ENCODE measurements around the gene CUTA.
"Not testable (repeated sequence)": the region's sequence is repeated elsewhere in the genome, so short reads cannot be mapped to it uniquely, and the experiment has no call there.

CUTA gene

DNA sequence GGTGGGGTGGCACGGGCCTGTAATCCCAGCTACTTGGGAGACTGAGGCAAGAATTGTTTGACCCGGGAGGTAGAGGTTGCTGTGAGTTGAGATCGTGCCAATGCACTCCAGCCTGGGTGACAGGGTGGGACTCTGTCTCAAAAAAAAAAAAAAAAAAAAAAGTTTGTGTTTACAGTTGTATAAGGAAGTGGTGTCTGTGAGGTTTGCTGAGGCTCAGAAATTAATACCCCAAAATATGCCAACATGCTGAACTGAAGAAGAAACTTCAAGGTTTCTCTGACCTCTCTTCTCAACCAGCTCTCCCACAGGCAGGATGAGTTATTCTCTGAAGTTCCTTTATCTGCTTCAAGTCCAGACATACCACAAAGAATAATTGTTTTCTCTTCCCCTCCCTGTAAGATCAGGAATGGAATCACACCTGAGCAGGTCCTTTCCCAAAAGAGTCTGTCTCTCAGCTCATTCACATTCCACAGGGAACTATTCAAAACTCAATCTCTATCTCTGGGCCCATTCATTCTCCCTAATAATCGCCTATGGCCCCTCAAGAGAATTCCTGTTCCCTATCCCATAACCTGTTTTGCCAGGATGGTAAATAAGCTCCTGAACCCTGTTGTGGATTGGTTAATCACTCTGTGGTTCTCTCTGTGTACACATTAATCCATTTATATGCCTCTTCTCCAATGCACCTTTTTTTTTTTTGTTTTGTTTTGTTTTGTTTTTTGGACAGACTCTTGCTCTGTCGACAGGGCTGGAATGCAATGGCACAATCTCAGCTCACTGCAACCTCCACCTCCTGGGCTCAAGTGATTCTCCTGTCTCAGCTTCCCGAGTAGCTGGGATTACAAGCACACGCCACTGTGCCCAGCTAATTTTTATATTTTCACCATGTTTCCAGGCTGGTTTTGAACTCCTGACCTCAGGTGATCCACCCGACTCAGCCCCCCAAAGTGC lies 43.7 kb downstream of the CUTA start:
- no peak overlapping the region for H3K4me3 ChIP-seq (ENCODE audit: low read length, poor library complexity, severe bottlenecking)

DNA sequence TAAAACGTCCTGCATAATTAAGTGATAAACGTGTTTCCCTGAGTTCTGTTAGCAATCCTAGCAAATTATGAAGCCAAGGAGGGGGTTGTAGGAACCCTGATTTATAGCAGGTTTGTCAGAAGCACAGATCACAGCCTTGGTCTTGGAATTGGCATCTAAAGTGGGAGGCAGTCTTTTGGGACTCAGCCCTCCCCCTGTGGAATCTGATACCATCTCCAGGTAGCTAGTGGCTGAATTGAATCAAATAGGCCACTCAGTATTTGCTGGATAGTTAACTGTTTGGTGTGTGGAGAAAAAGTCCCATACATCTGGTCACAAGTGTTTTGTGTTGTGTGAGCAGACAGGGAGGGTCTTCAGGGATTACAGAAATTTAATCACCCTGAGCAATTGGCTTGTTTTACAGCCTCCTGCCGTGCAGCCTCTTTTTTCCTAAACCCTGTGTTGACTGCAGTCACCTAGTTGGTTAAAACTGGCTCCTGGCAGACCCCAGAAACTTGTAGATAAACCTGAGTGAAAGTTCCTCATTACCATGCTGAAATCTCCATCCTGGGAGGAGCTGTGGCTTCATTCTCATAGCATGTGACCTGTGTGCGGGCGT lies 45.3 kb downstream of the CUTA start:
- Histone ChIP-seq H3K9me2 (replicated peaks; ENCODE audit: low read depth, low read length) (no peaks in the 10 kb centered on the region), H3K9me3 (ENCODE audit: insufficient read depth, low read depth, low read length) (no peaks in the 10 kb centered on the region), H3K9ac (ENCODE audit: low read depth, low read length, poor library complexity, severe bottlenecking) (no peak overlapping the region), H3K27me3 (ENCODE audit: insufficient read depth, low read length, poor library complexity, severe bottlenecking) (no peaks in the 10 kb centered on the region), H4K20me1 (ENCODE audit: insufficient read depth, low read length, poor library complexity, severe bottlenecking) (no peaks in the 10 kb centered on the region), H2AFZ (ENCODE audit: low read length) (no peak overlapping the region), H3K36me3 (ENCODE audit: insufficient read depth, low read length) (no peaks in the 10 kb centered on the region), H3K4me2 (ENCODE audit: low read depth, low read length, poor library complexity, severe bottlenecking) (no peak overlapping the region), H3K4me3 (ENCODE audit: low read length, poor library complexity, severe bottlenecking) (no peak overlapping the region), H3K79me2 (ENCODE audit: insufficient read depth, low read length) (no peaks in the 10 kb centered on the region), H3F3A (ENCODE audit: low read depth) (no peaks in the 10 kb centered on the region), H3K4me1 (ENCODE audit: insufficient read depth, low read length, poor library complexity, severe bottlenecking) (no peaks in the 10 kb centered on the region)
- TF ChIP-seq EZH2phosphoT487 (IDR thresholded peaks at IDR 0.05; ENCODE audit: borderline replicate concordance) = no peak
- TF ChIP-seq, protein P1, sequence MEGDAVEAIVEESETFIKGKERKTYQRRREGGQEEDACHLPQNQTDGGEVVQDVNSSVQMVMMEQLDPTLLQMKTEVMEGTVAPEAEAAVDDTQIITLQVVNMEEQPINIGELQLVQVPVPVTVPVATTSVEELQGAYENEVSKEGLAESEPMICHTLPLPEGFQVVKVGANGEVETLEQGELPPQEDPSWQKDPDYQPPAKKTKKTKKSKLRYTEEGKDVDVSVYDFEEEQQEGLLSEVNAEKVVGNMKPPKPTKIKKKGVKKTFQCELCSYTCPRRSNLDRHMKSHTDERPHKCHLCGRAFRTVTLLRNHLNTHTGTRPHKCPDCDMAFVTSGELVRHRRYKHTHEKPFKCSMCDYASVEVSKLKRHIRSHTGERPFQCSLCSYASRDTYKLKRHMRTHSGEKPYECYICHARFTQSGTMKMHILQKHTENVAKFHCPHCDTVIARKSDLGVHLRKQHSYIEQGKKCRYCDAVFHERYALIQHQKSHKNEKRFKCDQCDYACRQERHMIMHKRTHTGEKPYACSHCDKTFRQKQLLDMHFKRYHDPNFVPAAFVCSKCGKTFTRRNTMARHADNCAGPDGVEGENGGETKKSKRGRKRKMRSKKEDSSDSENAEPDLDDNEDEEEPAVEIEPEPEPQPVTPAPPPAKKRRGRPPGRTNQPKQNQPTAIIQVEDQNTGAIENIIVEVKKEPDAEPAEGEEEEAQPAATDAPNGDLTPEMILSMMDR (conservative IDR thresholded peaks at IDR 0.05; ENCODE audit: low read length) = no peak

More for the DNA sequence above, 43.7 kb downstream of the CUTA start:
- Histone ChIP-seq H3K9me3 (ENCODE audit: insufficient read depth, low read depth, low read length) (no peaks in the 10 kb centered on the region), H3K9ac (ENCODE audit: low read depth, low read length, poor library complexity, severe bottlenecking) (no peak overlapping the region), H3K4me1 (ENCODE audit: insufficient read depth, low read length, poor library complexity, severe bottlenecking) (no peaks in the 10 kb centered on the region), H3F3A (ENCODE audit: low read depth) (no peaks in the 10 kb centered on the region), H2AFZ (ENCODE audit: low read length) (no peak overlapping the region), H4K20me1 (ENCODE audit: insufficient read depth, low read length, poor library complexity, severe bottlenecking) (no peaks in the 10 kb centered on the region), H3K9me2 (replicated peaks; ENCODE audit: low read depth, low read length) (no peaks in the 10 kb centered on the region), H3K79me2 (ENCODE audit: insufficient read depth, low read length) (no peaks in the 10 kb centered on the region), H3K4me2 (ENCODE audit: low read depth, low read length, poor library complexity, severe bottlenecking) (no peak overlapping the region), H3K36me3 (ENCODE audit: insufficient read depth, low read length) (no peaks in the 10 kb centered on the region), H3K27me3 (ENCODE audit: insufficient read depth, low read length, poor library complexity, severe bottlenecking) (no peaks in the 10 kb centered on the region)
- TF ChIP-seq, protein P1 (conservative IDR thresholded peaks at IDR 0.05; ENCODE audit: low read length) = no peak
- TF ChIP-seq EZH2phosphoT487 (IDR thresholded peaks at IDR 0.05; ENCODE audit: borderline replicate concordance) = no peak

DNA sequence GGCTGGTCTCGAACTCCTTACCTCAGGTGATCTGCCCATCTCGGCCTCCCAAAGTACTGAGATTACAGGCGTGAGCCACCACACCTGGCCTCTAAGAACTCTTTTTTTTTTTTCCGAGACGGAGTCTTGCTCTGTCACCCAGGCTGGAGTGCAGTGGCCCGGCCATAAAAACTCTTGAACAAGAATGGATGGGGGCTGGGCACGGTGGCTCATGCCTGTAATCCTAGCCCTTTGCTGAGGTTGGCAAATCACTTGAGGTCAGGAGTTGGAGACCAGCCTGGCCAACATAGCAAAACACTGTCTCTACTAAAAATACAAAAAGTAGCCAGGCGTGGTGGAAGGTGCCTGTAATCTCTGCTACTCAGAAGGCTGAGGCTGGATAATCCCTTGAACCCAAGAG lies 46.0 kb downstream of the CUTA start:
- not testable (repeated sequence) for H3K36me3 ChIP-seq (ENCODE audit: insufficient read depth, low read length); H4K20me1 ChIP-seq (ENCODE audit: insufficient read depth, low read length, poor library complexity, severe bottlenecking); H3K4me2 ChIP-seq (ENCODE audit: low read depth, low read length, poor library complexity, severe bottlenecking); H2AFZ ChIP-seq (ENCODE audit: low read length); H3F3A ChIP-seq (ENCODE audit: low read depth); H3K4me1 ChIP-seq (ENCODE audit: insufficient read depth, low read length, poor library complexity, severe bottlenecking); H3K9me3 ChIP-seq (ENCODE audit: insufficient read depth, low read depth, low read length); H3K27me3 ChIP-seq (ENCODE audit: insufficient read depth, low read length, poor library complexity, severe bottlenecking); H3K9ac ChIP-seq (ENCODE audit: low read depth, low read length, poor library complexity, severe bottlenecking); H3K4me3 ChIP-seq (ENCODE audit: low read length, poor library complexity, severe bottlenecking); H3K9me2 ChIP-seq (replicated peaks; ENCODE audit: low read depth, low read length); H3K79me2 ChIP-seq (ENCODE audit: insufficient read depth, low read length)

DNA sequence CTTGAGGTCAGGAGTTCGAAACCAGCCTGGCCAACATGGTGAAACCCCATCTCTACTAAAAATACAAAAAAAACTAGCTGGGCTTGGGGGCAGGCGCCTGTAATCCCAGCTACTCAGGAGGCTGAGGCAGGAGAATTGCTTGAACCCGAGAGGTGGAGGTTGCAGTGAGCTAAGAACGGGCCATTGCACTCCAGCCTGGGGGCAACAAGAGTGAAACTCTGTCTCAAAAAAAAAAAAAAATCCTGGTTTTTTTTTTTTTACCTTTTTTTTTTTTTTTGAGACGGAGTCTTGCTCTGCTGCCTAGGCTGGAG lies 50.2 kb downstream of the CUTA start:
- not testable (repeated sequence) for H3K4me3 ChIP-seq (ENCODE audit: low read length, poor library complexity, severe bottlenecking); H3K4me2 ChIP-seq (ENCODE audit: low read depth, low read length, poor library complexity, severe bottlenecking); H3K27me3 ChIP-seq (ENCODE audit: insufficient read depth, low read length, poor library complexity, severe bottlenecking); H3K79me2 ChIP-seq (ENCODE audit: insufficient read depth, low read length); H3K36me3 ChIP-seq (ENCODE audit: insufficient read depth, low read length); H3K9me2 ChIP-seq (replicated peaks; ENCODE audit: low read depth, low read length); H2AFZ ChIP-seq (ENCODE audit: low read length); H3K4me1 ChIP-seq (ENCODE audit: insufficient read depth, low read length, poor library complexity, severe bottlenecking); H3F3A ChIP-seq (ENCODE audit: low read depth); H4K20me1 ChIP-seq (ENCODE audit: insufficient read depth, low read length, poor library complexity, severe bottlenecking); H3K9me3 ChIP-seq (ENCODE audit: insufficient read depth, low read depth, low read length); H3K9ac ChIP-seq (ENCODE audit: low read depth, low read length, poor library complexity, severe bottlenecking)
